GM12801 (cell line): ENCODE results near the gene CERS5.

Experiments used
- TF ChIP-seq, protein P1 (sequence below): IDR thresholded peaks from one replicate; pipeline ENCODE4 v1.5.1; 2011; ENCODE audit warnings: control low read depth; ENCODE audit not compliant: insufficient read length; ENCODE audit errors: extremely low read depth

The CERS5 gene

DNA sequence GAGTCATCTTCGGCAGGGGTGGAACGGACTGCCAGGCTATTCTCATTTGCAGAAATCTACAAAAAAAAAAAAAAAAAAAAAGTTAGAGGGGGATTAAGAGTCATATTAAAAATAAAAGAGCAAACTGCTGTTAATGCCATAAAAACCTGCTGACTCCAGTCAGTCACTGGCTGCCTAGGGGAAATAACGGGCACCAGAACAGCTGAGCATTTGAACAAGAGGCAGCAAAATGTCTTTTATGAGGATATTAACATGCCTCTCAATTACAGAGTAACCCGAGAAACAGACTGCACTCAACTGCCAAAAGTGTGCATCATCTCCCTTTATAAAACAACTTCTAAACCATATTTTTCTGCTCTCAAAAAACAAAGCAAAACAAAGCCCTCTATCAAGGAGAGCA lies 28.7 kb upstream of the CERS5 start:
- TF ChIP-seq, protein P1, sequence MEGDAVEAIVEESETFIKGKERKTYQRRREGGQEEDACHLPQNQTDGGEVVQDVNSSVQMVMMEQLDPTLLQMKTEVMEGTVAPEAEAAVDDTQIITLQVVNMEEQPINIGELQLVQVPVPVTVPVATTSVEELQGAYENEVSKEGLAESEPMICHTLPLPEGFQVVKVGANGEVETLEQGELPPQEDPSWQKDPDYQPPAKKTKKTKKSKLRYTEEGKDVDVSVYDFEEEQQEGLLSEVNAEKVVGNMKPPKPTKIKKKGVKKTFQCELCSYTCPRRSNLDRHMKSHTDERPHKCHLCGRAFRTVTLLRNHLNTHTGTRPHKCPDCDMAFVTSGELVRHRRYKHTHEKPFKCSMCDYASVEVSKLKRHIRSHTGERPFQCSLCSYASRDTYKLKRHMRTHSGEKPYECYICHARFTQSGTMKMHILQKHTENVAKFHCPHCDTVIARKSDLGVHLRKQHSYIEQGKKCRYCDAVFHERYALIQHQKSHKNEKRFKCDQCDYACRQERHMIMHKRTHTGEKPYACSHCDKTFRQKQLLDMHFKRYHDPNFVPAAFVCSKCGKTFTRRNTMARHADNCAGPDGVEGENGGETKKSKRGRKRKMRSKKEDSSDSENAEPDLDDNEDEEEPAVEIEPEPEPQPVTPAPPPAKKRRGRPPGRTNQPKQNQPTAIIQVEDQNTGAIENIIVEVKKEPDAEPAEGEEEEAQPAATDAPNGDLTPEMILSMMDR, result no peak

DNA sequence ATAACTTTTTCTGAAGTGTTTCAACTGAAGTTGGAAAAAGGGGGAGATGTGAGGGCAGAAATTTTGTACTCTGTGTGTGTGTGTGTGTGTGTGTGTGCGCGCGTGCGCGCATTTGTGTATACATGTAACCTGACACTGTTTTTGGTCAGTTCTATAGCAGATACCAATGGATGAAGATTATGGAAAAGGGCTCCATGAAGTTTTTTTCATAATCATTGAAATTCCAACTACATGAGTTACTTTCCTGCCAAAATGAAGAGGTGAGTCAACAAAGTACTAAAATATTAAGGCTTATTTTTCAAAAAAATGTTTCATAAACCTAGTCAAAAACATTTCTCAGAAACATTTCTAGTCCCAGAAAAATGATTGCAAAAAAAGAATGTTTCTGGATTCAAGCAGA lies 25.7 kb upstream of the CERS5 start:
- TF ChIP-seq, protein P1, result no peak

DNA sequence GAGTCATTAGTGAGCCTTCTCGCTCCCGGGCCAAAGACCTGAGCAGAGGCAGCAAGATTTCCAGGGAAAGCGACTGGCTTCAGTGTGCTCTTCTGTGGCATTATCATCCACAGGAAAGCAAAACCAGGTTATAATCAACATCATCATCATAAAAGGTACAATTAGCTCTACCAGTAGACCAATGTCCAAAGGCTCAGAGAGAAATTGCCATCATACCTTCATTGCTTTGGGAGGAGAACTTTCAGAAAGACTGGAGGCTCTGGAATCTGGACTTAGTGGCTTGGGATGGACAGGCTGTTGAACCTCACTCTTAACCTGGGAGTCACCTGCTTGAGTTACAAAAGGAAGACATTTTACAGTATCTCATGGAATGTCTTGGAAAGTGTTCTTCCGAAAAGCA lies 25.1 kb upstream of the CERS5 start:
- TF ChIP-seq, protein P1, result no peak

DNA sequence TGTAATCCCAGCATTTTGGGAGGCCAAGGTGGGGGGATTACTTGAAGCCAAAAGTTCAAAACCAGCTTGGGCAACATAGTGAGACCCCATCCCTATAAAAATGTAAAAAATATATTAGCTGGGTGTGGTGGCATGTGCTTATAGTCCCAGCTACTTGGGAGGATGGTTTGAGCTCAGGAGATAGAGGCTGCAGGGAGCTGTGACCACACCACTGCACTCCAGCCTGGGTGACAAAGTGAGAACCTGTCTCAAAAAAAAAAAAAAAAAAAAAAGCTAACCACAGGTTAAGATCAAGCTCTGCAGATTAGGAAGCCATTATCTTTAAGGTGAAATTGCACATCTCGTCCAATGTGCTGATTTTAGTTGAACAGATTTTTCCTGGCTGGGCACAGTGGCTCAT lies 23.7 kb upstream of the CERS5 start:
- TF ChIP-seq, protein P1, result no peak

DNA sequence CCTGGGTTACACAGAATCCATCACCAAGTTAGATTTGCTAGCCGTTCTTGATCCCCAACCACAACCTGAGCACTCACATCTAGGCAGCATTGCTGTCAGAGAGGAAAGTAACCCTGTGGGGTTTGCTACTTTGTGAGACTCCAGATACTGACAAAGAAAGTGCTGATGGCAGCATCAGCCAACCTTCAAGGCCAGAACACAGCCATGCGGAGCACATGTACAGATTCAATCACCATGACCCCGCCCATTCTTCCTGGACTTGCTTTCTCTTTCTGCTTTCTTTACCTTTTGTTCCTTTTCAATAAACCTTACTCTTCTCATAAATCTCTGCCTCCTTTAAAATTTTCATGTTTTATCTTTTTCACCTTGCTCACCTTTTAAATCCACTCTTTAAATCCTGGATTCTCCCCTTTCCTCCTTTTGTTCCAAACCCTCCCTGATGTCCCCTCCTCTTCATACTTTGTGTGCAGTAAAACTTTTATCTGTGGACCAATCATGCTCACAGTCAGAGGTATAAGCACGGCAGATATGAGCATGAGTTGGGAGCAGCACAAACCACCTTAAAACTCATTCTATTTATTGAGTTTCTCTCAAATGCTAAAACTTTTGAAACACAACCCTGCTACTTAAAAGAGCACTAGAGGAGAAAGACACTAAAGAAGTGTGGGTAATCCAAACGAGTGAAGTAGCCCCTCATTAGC lies 21.9 kb upstream of the CERS5 start:
- TF ChIP-seq, protein P1, result no peak

DNA sequence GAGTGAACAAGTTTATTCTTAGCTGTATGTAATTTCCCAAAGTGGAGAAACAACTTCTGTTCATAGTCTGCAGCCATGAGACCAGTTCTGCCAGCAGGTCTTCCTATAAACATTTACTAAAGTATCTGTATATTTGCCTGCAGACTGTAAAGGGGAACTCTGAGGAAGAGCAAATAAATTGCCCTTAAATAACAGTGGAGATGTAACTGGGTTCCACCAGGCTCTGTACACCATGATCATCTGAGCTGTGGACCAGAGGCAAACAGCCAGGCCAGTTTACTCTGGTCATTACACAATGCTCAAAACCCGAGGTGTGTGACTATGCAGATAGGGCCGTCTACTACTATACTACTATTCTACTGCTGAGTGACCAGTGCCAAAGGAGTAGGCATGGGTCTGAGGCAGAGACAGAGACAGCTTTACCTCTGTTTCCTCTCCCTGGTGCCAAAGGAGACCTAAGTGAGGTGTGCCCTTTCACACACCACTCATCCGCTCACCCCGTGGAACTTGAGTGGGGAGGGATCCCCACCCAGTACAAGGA lies 21.1 kb upstream of the CERS5 start:
- TF ChIP-seq, protein P1, result no peak

DNA sequence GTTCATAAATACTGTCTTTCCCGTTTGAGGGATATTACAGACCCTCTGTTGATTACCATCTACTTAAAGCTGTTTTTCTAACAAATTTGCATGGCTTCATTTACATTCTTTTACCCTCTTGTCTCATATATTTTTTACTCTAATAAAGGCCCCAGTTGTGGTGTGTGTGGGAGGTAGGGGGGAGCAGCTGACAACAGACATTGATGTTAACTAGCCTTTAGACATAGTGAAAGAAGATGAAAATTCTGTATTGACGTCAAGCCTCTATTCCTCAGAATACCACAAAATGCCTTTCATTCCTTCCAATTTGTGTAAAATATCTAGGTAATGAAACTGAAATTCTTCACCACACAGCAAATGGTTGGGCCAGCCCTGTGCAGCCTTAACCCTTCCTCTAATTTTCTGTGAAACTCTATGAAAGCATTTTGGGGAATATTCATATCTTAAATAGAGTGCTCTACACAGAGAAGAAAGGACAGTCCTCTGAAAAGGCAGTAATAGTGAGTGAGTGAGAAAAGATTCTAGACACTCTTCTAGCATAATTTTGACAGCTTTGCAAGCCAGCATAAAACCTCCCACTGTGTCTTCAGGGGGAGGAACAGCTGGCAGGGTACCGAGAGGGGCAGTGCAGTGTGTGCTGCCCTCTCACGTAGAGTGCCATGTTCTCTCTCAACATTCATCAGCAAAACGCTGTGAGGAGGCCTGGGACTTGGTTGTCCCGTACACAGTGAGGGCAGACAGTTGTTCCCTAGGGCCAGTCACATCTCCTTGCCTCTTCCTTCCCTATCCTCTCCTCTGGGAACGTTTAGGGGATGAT lies 20.1 kb upstream of the CERS5 start:
- TF ChIP-seq, protein P1, result no peak
